ENCODE measurements around the gene SMARCA4. TPM values are rescaled to one million over a fixed set of nuclear protein-coding genes. Genes with fewer than 3 reads are reported as not detected.

SMARCA4 gene
- total RNA-seq, 1 experiment from 2014 or later = 261 TPM

- Histone ChIP-seq H4K5ac (ENCODE audit: insufficient read length, low read depth, low read length) (no peak overlapping the region), H4K20me1 (ENCODE audit: control insufficient read depth, insufficient read depth, insufficient read length) (no peaks in the 10 kb centered on the region), H3K27me3 (ENCODE audit: insufficient read depth, low read length) (no peaks in the 10 kb centered on the region), H3K4me1 (ENCODE audit: insufficient read depth, low read length) (no peaks in the 10 kb centered on the region), H3K9me3 (ENCODE audit: control insufficient read depth, low read depth, low read length) (no peaks in the 10 kb centered on the region), H3K23me2 (ENCODE audit: insufficient read length, low read depth, low read length, poor library complexity, severe bottlenecking) (no peaks in the 10 kb centered on the region), H4K8ac (replicated peaks; ENCODE audit: insufficient read length, low read depth, low read length) (no peak overlapping the region), H3K23ac (ENCODE audit: insufficient read length, low read depth, low read length) (no peak overlapping the region), H3K18ac (ENCODE audit: insufficient read length, low read depth, low read length) (no peak overlapping the region), H3K9ac (ENCODE audit: extremely low read depth, insufficient read length, low read length) (no peak overlapping the region), H2BK5ac (ENCODE audit: insufficient read length, low read length) (no peak overlapping the region), H3K56ac (ENCODE audit: insufficient read length, low read depth, low read length) (no peak overlapping the region), H3K27ac (ENCODE audit: insufficient read length, low read depth, low read length) (no peak overlapping the region), H2BK12ac (ENCODE audit: insufficient read length, low read depth, low read length) (no peak overlapping the region), H2BK120ac (ENCODE audit: low read depth, low read length, poor library complexity, severe bottlenecking) (no peak overlapping the region), H3K79me2 (ENCODE audit: insufficient read depth, low read length) (peaks cover 27% of the 10 kb centered on the region; the same call in 1 of the 2 replicates), H3K79me1 (ENCODE audit: insufficient read depth, low read depth, low read length, poor library complexity, severe bottlenecking) (peaks cover 7% of the 10 kb centered on the region), H3K14ac (ENCODE audit: insufficient read depth, low read length) (no peak overlapping the region), H2AK5ac (ENCODE audit: insufficient read length, low read length) (no peak overlapping the region), H2AFZ (ENCODE audit: low read length) (no peak overlapping the region), H3K4me2 (ENCODE audit: insufficient read depth, insufficient read length, low read length) (no peak overlapping the region), H4K91ac (ENCODE audit: insufficient read length, low read depth, low read length) (no peak overlapping the region), H3T11ph (ENCODE audit: low read length) (no peak overlapping the region), H2BK20ac (ENCODE audit: low read depth, low read length, poor library complexity, severe bottlenecking) (no peak overlapping the region), H3K4ac (ENCODE audit: low read depth, low read length) (no peak overlapping the region), H2BK15ac (ENCODE audit: low read depth, low read length) (no peak overlapping the region)
- no peaks in the 10 kb centered on the region for H3K27me3 Mint-ChIP-seq (ENCODE audit: low read depth)
- H3K4me1 Mint-ChIP-seq = peaks cover 5 to 7% of the 10 kb centered on the region in 2 experiments; a peak in 2 of 4 replicates
- peak overlapping the region; percentile 1 to 92 (median 92); a peak in 4 of 7 replicates for H3K27ac Mint-ChIP-seq
- no peak for TF ChIP-seq CTCF (conservative IDR thresholded peaks at IDR 0.05)
- peaks cover 57 to 84% (median 79%) of the 10 kb centered on the region in 3 experiments for H3K36me3 Mint-ChIP-seq (ENCODE audit: insufficient read depth in 1 of 3, low read depth in 3 of 3)
- DNase-seq = no peak
- no peak overlapping the region; a peak in 1 of 5 replicates for H3K4me3 Mint-ChIP-seq
- WGBS (ENCODE audit: extremely low coverage, insufficient read length, low lambda C conversion rate) = no CpG with 5 or more reads among the region's 12 CpGs
- no peaks in the 10 kb centered on the region for H3K9me3 Mint-ChIP-seq
Measured at GRCh38 chr19:11100049-11100448, 139.2 kb downstream of the SMARCA4 start.
